Adrenal gland (tissue), 5 donors: Measurements from ENCODE around the gene PRKG1.

Experiments
- POLR2A ChIP-seq, 2 donors: fragments of 450-650 bp; IDR thresholded peaks; one replicate each; pipeline ENCODE4 v1.6.1; 2017; ENCODE audit warnings: antibody characterized with exemption in 2 of 2, mild to moderate bottlenecking in 2 of 2, moderate library complexity in 1 of 2
- TF ChIP-seq, protein P1 (sequence below), 6 experiments: fragments of 450-650 bp in 4 of 6; fragments of 200-600 bp in 2 of 6; sonication (generic) in 1 of 6; IDR thresholded peaks; 1 replicate in 5 of 6; 2 replicates in 1 of 6; pipeline versions ENCODE4 v1.5.1 to v1.8.0; 2016 to 2021; ENCODE audit warnings: antibody characterized with exemption in 6 of 6, mild to moderate bottlenecking in 2 of 6, moderate library complexity in 1 of 6
- donor health status: DM: no; HTN: no; CAD: no.

DNA sequence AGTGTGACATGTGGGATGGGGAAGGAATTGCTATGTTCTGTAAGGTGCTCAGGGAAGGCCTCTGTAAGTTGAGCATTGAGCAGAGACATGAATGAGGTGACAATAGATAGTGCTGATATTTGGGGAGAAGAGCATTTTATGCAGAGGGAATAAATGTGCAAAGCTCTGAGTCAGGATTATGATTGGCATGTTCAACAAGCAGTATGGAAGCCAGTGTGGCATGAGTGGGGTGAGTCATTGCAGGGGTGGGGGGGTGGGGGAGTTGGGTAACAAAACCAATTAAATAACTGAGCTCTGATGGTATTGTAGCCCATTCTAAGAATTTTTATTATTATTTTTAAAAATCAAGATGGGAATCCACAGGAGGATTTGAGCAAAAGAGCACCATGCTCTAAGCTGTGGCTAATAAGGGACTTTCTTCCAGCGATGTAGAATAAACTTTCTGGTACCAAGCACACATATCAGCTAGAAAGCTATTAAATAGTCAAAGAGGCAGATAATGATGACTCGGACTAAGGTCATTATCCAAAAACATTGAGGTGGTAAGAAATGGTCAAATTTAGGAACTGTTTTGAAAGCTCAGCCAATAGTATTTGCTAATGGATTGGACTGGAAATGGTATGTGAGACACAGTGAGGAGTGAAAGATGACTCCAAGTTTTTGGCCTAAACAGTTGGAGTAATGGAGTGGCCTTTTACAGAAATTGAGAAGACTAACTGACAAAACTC, 96.4 kb downstream of the PRKG1 start:
- TF ChIP-seq POLR2A (IDR thresholded peaks at IDR 0.05): no peak
- TF ChIP-seq, protein P1, sequence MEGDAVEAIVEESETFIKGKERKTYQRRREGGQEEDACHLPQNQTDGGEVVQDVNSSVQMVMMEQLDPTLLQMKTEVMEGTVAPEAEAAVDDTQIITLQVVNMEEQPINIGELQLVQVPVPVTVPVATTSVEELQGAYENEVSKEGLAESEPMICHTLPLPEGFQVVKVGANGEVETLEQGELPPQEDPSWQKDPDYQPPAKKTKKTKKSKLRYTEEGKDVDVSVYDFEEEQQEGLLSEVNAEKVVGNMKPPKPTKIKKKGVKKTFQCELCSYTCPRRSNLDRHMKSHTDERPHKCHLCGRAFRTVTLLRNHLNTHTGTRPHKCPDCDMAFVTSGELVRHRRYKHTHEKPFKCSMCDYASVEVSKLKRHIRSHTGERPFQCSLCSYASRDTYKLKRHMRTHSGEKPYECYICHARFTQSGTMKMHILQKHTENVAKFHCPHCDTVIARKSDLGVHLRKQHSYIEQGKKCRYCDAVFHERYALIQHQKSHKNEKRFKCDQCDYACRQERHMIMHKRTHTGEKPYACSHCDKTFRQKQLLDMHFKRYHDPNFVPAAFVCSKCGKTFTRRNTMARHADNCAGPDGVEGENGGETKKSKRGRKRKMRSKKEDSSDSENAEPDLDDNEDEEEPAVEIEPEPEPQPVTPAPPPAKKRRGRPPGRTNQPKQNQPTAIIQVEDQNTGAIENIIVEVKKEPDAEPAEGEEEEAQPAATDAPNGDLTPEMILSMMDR (IDR thresholded peaks at IDR 0.05): no peak
